GM12892 (cell line): ENCODE measurements around the gene ATP8B4.

Experiments
- POLR2A ChIP-seq: IDR thresholded peaks from 2 replicates; pipeline ENCODE4 v1.6.1; 2011; ENCODE audit warnings: low read depth, low read length, control low read depth
- POLR2AphosphoS5 ChIP-seq: IDR thresholded peaks from 2 replicates; pipeline ENCODE4 v1.6.1; 2011; ENCODE audit warnings: low read depth, low read length, control low read depth
- TAF1 ChIP-seq: IDR thresholded peaks from 2 replicates; pipeline ENCODE4 v1.6.1; 2011; ENCODE audit warnings: low read depth, mild to moderate bottlenecking, control low read depth, low read length, borderline replicate concordance

DNA sequence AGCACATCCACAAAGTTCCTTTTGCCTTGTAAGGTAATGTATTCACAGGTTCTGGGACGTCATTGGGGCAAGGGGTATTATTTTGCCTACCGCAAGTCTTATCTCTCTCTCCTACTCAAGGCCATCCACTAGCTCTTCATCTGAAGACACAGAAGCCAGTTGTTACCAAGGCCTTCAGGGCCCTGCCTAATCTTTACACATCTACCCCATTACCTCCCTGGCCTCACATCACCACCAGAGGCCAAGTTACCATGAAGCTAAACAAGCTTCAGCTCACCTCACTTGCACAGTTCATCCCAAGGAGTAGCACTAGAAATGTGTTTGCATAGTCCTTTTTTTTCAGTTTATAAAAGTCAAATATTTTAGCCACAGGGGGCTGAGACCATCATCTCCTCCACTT lies 34.1 kb downstream of the ATP8B4 start:
- no peak for TF ChIP-seq TAF1
- TF ChIP-seq POLR2AphosphoS5: no peak
- TF ChIP-seq POLR2A: no peak
